ENCODE measurements around the gene OR8H1.

Gene OR8H1, protein sequence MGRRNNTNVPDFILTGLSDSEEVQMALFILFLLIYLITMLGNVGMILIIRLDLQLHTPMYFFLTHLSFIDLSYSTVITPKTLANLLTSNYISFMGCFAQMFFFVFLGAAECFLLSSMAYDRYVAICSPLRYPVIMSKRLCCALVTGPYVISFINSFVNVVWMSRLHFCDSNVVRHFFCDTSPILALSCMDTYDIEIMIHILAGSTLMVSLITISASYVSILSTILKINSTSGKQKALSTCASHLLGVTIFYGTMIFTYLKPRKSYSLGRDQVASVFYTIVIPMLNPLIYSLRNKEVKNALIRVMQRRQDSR

DNA sequence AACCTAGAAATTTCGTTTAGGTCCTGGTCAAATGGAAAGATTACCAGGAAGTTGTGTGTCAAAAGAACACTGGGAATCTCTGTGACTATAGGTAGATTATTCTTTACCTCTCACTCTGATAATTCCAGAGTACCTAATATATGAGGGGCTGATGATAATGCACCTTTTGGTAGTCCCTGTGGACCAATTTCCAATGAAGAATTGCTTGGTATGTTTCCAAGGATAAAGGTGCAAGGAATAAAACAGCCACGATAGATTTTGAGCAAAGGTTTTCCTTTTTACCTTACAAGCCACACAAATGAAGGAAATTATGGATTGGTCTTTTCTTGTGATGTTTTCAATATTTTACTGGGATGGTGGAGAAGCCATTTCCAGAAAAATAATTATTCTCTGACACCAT lies at the start of gene OR8H1:
Gene OR8H1 (minus strand): TSS at position 101 of the 400 bp plus-strand sequence. CDS start 1,192 bp downstream, outside the sequence.
- DNase-seq, result no peak

DNA sequence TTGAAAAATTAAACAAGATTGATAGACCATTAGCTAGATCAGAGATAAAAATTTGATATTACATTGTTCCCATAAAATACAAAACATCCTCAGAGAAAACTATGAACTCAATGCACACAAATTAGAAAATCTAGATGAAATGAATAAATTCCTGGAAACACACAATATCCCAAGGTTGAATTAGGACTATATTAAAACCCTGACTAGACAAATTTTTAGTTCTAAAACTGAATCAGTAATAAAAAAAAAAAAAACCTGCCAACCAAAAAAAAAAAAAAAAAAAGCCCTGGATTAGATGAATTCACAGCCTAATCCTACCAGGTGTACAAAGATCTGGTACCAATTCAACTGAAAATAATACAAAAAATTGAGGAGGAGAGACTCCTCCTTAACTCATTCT lies 48.2 kb upstream of the OR8H1 start:
- DNase-seq, result no peak

DNA sequence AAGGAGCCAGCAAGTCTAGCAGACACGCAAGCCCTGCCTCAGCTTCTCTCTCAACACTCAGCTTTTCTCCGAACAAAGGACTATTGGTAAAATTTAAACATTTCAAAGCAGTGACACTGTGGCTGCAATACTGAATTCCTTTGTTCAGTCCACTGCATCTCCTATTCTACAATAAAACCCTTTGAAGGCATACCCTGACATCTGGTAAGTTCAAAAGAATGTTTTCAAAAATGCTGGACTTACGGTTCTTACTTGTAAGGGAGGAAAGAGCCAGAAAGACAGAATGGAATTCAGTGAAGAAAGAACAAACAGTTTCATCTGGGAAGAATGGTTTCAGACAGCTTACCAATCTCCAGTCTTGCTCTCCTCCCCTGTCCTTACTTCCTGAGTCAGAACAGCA lies 41.1 kb upstream of the OR8H1 start:
- DNase-seq, result no peak

DNA sequence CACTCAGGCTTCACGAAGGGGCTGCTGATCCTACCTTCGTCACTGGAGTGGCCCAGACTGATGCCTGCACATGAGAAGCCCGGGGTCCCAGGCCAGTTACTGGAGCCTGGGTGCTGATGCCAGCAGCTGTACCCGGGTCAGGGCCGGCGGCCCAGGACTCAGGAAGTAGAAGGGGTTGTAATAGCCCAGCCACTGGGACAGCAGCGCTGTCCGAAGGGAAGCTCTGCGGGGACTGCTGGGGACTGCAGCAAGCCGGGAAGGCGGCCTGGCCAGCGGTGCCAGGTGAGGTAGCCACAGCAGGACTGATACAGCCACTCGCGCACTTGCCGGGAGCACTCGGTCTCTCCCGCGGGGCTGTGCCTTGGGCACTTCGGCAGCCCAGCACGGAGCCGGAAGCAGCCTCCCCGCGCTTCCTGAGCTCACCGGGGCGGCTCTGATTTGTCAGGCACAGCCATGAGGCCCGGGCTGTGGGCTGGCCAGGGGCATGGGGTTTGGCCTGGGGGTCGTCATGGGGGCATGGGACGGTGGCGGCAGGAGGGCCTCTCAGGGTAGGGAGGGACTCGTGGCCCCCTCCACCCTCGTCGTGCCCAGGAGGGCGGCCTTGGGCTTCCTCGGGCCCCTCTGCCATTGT lies 39.9 kb upstream of the OR8H1 start:
- DNase-seq, result no peak

DNA sequence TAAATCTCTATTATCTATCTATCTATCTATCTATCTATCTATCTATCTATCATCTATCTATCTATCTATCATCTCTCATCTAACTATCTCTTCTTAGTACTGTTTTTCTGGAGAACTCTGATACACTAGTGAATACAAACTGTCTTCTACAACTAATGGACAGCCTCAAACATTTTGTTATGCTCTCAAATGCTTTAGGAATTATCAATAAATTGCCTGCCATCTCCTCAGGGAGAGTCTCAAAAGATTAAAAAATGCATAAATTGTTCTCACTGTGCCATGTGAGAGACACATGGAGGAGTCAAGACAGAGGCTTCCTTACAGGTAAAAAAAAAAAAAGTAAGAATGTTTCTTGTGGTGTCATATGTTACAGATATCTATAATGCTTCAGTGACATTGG lies 22.8 kb upstream of the OR8H1 start, which contains the start of gene OR8K3:
Gene OR8K3 (plus strand): TSS at position 301 of the 400 bp plus-strand sequence. CDS start 3,163 bp downstream, outside the sequence.
- DNase-seq, result no peak

DNA sequence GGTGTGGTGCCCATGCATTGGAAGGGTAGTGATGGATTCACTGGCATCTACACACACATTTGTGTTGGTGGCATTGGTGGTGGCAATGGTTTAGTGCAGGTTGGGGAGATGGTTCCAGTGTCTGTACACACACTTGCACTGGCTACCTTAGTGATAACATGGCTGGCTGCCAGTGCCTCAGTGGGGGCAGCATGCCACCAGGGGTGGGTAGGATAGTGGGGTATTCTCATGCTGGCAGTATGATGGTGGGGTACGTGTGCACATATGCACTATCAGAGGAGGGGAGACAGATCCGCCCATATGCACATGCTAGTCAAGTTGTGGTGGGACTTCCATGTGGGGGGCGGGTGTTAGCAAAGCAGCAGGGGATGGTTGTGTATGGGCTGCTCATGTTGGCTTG lies 15.8 kb upstream of the OR8H1 start:
- no peak for DNase-seq

DNA sequence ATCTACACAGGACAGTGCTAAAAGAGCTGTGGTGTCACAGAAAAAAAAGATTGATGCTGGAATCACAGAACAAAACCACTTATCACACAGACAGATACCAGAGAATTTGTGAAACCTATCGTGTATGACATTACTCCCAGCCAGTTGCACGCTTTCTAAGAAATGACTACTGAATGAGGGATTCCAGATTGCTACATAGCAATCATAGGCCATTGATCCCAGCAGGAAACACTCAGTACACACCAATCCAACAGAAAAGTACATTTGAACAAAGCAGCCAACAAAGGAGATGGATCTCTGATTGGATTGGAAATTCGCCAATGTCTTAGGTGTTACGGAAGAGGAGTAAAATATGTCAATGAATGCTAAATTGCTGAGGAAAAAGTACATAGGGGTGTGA lies 4.8 kb upstream of the OR8H1 start:
- no peak for DNase-seq

DNA sequence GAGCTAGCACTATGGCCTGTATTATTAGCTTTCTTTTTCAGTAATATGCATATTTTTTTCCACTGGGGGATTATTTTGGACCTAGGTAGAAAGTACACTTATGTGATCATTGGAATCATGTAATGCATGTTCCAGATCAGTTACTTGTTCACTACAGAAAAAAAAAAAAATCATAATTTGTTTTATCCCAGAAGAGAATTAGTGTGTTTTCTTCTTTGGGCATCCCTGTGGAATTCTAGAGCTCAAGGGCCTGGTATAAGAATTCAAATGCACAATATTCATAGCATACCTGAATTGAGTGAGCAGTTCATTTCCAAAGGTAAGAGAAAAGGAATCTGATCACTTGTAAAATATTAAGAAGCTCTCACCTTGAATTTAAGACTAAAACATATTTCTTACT lies 18.2 kb downstream of the OR8H1 start, which contains the start of gene OR5T1:
Gene OR5T1 (plus strand): TSS at position 301 of the 400 bp plus-strand sequence. CDS start 1,485 bp downstream, outside the sequence.
- no peak for DNase-seq

DNA sequence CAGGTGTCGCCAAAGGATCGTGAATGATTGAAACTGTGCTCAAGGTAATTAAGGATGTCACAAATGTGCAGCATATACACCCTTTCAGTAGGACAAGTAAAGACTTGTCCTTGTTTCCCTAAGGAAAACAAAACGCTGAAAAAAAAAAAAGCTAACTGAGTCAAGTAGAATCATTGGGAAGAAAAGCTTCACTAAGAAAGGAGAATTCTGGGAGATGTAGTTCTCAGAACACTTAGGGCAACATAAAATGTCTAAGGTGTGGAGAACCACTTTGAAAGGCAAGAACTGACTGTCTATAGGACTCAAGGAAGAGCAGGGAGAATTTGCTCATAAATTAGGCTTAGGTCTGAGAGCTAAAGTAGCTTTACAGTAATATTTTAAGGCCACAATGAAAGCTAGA lies 21.0 kb downstream of the OR8H1 start:
- DNase-seq, result no peak

DNA sequence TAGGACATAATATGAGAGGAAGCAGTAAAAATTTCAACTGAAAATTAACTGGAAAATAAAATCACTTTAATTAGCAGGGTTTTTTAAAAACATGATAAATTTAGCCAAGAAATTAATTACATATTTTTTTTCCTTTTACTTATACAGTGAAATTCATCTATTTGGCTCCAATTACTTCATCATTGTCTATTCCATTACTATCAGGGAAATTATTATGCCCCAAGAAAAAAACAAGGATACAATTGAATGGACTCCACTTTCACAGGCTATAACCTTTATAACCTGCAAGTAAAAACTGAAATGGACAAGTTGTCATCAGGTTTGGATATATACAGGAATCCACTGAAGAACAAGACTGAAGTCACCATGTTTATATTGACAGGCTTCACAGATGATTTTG lies 40.1 kb downstream of the OR8H1 start, which contains the start of gene OR5T3:
Gene OR5T3 (plus strand): TSS at position 301 of the 400 bp plus-strand sequence. CDS start 0 bp downstream, at position 301.
- no peak for DNase-seq

All from activated T-cell treated with anti-CD3 and anti-CD28 coated beads, Interleukin-2, amount 50 U/mL, for 1 hour (primary cell).